GM10248 (cell line): ENCODE results near the gene IER5L.
"Not testable (repeated sequence)": the region's sequence is repeated elsewhere in the genome, so short reads cannot be mapped to it uniquely, and the experiment has no call there.

Source experiments
- CTCF ChIA-PET: fragments of 300-600 bp; sonication (Branson Sonifier 250); formaldehyde crosslinking; extraction: SDS; loops from one replicate; lab custom pipeline; 2021; ENCODE audit warnings: antibody characterized with exemption; lab: Yijun Ruan, JAX
- POLR2A ChIA-PET: fragments of 350-650 bp; sonication (Branson Sonifier 250); formaldehyde crosslinking; extraction: SDS; loops from one replicate; lab custom pipeline; 2020; ENCODE audit warnings: antibody characterized with exemption; lab: Yijun Ruan, JAX
- DNase-seq: peaks from one replicate; pipeline ENCODE4 v3.0.0; 2012; ENCODE audit errors: extremely low spot score
- TF ChIP-seq, protein P1 (sequence below): IDR thresholded peaks from 2 replicates; pipeline ENCODE4 v1.5.1; 2012; ENCODE audit warnings: mild to moderate bottlenecking, low read depth; ENCODE audit errors: extremely low read depth, missing control alignments, control extremely low read depth

Gene IER5L

DNA sequence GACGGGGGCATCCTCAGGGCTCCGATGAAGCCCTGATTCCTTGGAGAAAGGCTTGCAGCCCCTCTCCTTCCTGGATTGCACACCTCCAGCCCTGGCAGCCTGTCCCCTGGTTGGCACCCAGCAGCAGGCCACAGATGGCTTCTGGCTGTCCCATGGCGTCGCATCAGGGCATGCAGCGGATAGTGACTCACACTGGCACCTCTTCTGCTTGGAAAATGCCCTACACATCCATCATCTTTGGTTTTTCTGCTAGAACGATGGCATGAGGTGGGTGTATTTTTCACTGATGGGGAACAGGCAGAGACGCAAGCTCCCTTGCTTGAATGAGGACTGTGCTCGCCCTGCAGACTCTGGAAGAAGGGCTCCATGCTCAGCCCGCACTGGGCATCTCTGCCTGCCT lies 23.2 kb upstream of the IER5L start:
- DNase-seq: no peak
- CTCF ChIA-PET: interaction anchor here (1.9 kb wide), 1 partner anchor 27 kb away, joined by 5 read pairs; no protein-coding TSS in a partner anchor
- POLR2A ChIA-PET: no interaction called here
- TF ChIP-seq, protein P1, sequence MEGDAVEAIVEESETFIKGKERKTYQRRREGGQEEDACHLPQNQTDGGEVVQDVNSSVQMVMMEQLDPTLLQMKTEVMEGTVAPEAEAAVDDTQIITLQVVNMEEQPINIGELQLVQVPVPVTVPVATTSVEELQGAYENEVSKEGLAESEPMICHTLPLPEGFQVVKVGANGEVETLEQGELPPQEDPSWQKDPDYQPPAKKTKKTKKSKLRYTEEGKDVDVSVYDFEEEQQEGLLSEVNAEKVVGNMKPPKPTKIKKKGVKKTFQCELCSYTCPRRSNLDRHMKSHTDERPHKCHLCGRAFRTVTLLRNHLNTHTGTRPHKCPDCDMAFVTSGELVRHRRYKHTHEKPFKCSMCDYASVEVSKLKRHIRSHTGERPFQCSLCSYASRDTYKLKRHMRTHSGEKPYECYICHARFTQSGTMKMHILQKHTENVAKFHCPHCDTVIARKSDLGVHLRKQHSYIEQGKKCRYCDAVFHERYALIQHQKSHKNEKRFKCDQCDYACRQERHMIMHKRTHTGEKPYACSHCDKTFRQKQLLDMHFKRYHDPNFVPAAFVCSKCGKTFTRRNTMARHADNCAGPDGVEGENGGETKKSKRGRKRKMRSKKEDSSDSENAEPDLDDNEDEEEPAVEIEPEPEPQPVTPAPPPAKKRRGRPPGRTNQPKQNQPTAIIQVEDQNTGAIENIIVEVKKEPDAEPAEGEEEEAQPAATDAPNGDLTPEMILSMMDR: no peak

DNA sequence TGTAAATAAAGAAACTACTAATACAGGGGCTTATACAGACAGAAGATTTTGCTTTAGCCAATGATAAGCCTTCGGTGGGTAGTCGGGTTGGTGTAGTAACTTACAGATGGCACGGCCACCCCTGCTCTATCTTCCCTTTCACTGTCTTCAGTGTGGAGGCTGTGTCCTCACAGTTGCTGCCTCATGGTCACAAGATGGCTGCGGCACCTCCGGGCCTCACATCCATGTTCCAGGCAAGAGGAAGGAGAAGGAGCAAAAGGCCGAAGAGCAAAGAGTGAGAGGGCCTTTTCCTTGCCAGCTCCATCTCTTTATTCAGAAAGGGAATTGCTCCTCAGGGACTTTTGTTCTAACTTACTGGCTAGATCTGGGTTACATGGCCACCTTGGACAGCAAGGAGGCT lies 22.2 kb upstream of the IER5L start:
- CTCF ChIA-PET: interaction anchor here (1.9 kb wide), 1 partner anchor 26 kb away, joined by 5 read pairs; no protein-coding TSS in a partner anchor
- no peak for DNase-seq
- TF ChIP-seq, protein P1: no peak
- POLR2A ChIA-PET: no interaction called here

DNA sequence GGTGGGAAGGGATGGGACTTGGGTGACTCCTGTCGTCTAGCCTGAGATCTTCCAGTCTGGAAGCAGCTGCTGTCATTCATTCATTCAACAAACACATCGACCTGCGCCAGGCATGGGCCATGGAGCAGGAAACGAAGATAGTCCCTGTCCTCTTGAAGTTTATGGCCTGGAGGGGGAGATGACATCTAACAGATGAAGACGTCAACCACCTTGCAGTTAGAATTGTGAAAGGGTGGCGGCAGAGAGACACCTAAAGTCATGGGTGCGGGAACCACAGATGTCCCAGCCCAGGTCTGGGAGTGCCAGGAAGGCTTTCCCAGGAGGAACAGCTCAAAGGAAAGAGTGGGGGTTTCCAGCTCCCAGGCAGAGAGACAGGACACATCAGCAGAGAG lies 21.0 kb upstream of the IER5L start:
- ChIA-PET CTCF (interaction anchor here (0.8 to 1.4 kb wide), 2 partner anchors 11 to 25 kb away, joined by 3 to 5 read pairs; no protein-coding TSS in a partner anchor), POLR2A (no interaction called here)
- TF ChIP-seq, protein P1: no peak
- DNase-seq: no peak

DNA sequence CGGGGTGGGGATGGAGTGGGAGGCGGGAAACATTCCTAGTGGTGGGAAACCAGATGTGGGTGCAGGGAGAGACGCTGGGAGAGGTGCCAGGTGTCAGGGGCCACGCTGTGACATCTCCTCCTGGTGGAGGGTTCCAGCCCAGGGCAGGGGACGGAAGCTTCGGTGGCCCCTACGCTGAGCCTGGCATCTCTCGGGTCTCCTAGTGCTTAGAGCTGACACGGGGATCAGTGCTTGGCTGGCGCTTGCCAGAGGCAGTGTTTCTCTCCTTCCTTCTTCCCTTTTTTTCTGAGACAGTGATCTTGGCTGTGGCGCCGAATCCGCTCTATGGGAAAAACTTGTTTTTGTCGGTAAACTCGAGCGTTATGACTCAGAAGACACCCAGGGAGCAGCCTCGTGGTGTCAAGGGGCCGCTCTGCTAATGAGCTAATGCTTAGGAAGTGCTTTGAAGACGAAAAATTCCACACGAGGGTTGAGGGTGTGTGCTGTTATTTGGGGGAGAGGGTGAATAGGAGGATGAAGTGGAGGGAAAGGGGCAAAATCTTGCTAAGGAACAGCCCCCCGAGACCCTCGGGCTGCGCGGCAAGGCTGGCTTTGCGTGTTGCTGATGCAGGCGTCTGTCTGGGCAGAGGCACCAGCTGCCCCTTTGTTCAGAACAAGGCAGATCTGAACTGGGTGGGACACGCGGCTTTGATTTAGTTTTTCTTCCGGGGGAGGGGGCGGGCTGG lies 20.4 kb upstream of the IER5L start:
- CTCF ChIA-PET: interaction anchor here (0.8 to 1.4 kb wide), 2 partner anchors 12 to 24 kb away, joined by 3 to 5 read pairs; no protein-coding TSS in a partner anchor
- no peak for DNase-seq
- POLR2A ChIA-PET: no interaction called here
- TF ChIP-seq, protein P1: no peak

DNA sequence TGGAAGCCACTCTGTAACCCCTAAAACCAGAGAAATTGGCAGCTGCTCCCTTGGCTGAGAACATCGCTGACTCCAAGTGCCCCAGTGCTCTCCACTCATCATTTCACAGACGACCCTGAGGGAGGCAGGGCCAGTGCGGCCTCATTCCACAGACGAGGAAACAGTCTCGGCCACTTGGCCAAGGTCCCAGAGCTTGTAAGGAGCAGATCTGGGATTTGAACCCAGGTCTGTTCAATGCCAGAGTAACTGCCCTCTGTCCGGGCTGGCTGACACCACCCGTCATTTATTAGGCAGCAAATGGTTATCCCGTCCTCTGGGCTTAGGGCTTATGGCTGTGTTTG lies 19.9 kb upstream of the IER5L start:
- ChIA-PET POLR2A (no interaction called here), CTCF (no interaction called here)
- no peak for DNase-seq
- TF ChIP-seq, protein P1: no peak

DNA sequence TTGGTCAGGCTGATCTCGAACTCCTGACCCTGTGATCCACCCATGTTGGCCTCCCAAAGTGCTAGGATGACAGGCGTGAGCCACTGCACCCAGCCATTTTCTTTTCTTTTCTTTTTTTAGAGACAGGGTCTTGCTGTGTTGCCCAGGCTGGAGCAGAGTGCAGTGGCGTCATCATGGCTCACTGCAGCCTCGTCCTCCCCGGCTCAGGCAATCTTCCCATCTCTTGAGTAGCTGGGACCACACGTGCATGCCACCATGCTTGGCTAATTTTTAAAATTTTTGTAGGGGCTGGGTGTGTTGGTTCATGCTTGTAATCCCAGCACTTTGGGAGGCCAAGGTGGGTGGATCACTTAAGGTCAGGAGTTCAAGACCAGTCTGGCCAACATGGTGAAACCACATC lies 19.0 kb upstream of the IER5L start:
- CTCF ChIA-PET: interaction anchor here (0.7 kb wide), 1 partner anchor 13 kb away, joined by 3 read pairs; no protein-coding TSS in a partner anchor
- POLR2A ChIA-PET, DNase-seq: not testable (repeated sequence)

DNA sequence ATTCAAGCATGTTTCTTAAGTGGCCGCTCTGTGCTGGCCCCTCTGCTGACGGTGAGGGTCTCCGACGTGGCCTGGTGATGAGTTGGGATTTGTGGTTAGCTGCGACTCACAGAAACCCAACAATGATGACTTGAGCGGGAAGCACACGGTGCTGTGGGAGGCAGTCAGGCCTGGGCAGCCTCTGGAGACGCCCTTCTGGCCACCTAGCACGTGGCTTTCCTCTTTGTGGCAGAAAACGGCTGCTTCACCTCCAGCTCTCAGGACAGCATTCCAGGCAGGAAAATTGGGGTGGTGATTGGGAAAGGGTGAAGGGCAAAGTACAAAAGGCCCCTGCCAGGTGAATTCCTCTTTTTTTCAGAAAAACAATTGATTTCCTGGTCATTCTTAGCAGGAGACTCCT lies 17.5 kb upstream of the IER5L start:
- TF ChIP-seq, protein P1: no peak
- DNase-seq: no peak
- CTCF ChIA-PET: no interaction called here

More for the DNA sequence above, 17.5 kb upstream of the IER5L start:
- POLR2A ChIA-PET: no interaction called here
